Measurements from ENCODE around the gene ANK3.

Gene ANK3

GRCh38 chr10:60170250-60170649 lies 219.4 kb downstream of the ANK3 start:
- H3K4me1 ChIP-seq (ENCODE audit: low read length): no peaks in the 10 kb centered on the region
- no peaks in the 10 kb centered on the region for H3K79me2 ChIP-seq (ENCODE audit: low read length)
- TF ChIP-seq CTCF (IDR thresholded peaks at IDR 0.05; ENCODE audit: low read length) (no peak), EZH2 (optimal IDR thresholded peaks at IDR 0.05; ENCODE audit: low read depth, low read length) (no peak)
- no peak overlapping the region for H3K4me2 ChIP-seq (ENCODE audit: low read depth, low read length)
- no peaks in the 10 kb centered on the region for H3K9me3 ChIP-seq (replicated peaks; ENCODE audit: insufficient read depth, low read length)
- H3K4me3 ChIP-seq (ENCODE audit: low read length): no peak overlapping the region
- H4K20me1 ChIP-seq (ENCODE audit: insufficient read depth, low read length): no peaks in the 10 kb centered on the region
- no peak overlapping the region for H3K9ac ChIP-seq (ENCODE audit: low read length)
- H3K9me2 ChIP-seq (replicated peaks; ENCODE audit: insufficient read depth, low read length): no peaks in the 10 kb centered on the region
- DNase-seq: no peak
- no peak overlapping the region for H2AFZ ChIP-seq (ENCODE audit: low read length)
- no peaks in the 10 kb centered on the region for H3K27me3 ChIP-seq (replicated peaks; ENCODE audit: insufficient read depth, low read length)
- no peaks in the 10 kb centered on the region for H3F3A ChIP-seq (ENCODE audit: insufficient read depth, low read length)
- no peaks in the 10 kb centered on the region for H3K36me3 ChIP-seq (replicated peaks; ENCODE audit: insufficient read depth, low read length)
- no peak overlapping the region for H3K27ac ChIP-seq (ENCODE audit: low read length)

- no peak for DNase-seq
- TF ChIP-seq CTCF (IDR thresholded peaks at IDR 0.05; ENCODE audit: low read length) (no peak), EZH2phosphoT487 (IDR thresholded peaks at IDR 0.05; ENCODE audit: low read length) (no peak), EZH2 (optimal IDR thresholded peaks at IDR 0.05; ENCODE audit: low read depth, low read length) (no peak)
- Histone ChIP-seq H3K4me1 (ENCODE audit: low read length) (no peaks in the 10 kb centered on the region), H3K79me2 (ENCODE audit: low read length) (no peaks in the 10 kb centered on the region), H3K9me2 (replicated peaks; ENCODE audit: insufficient read depth, low read length) (no peaks in the 10 kb centered on the region), H3K9ac (ENCODE audit: low read length) (no peak overlapping the region), H3F3A (ENCODE audit: insufficient read depth, low read length) (no peaks in the 10 kb centered on the region), H3K4me3 (ENCODE audit: low read length) (no peak overlapping the region), H2AFZ (ENCODE audit: low read length) (no peak overlapping the region), H4K20me1 (ENCODE audit: insufficient read depth, low read length) (no peaks in the 10 kb centered on the region), H3K4me2 (ENCODE audit: low read depth, low read length) (no peak overlapping the region), H3K9me3 (replicated peaks; ENCODE audit: insufficient read depth, low read length) (no peaks in the 10 kb centered on the region), H3K36me3 (replicated peaks; ENCODE audit: insufficient read depth, low read length) (no peaks in the 10 kb centered on the region), H3K27me3 (replicated peaks; ENCODE audit: insufficient read depth, low read length) (no peaks in the 10 kb centered on the region), H3K27ac (ENCODE audit: low read length) (no peak overlapping the region)
Measured at GRCh38 chr10:60169111-60169510, 220.6 kb downstream of the ANK3 start.

- Histone ChIP-seq H3K36me3 (replicated peaks; ENCODE audit: insufficient read depth, low read length) (no peaks in the 10 kb centered on the region), H3K9me3 (replicated peaks; ENCODE audit: insufficient read depth, low read length) (no peaks in the 10 kb centered on the region), H3K79me2 (ENCODE audit: low read length) (no peaks in the 10 kb centered on the region), H3K9ac (ENCODE audit: low read length) (no peak overlapping the region), H3K27me3 (replicated peaks; ENCODE audit: insufficient read depth, low read length) (no peaks in the 10 kb centered on the region), H3K4me3 (ENCODE audit: low read length) (no peak overlapping the region), H4K20me1 (ENCODE audit: insufficient read depth, low read length) (no peaks in the 10 kb centered on the region), H3K4me2 (ENCODE audit: low read depth, low read length) (no peak overlapping the region; the same call in 1 of the 2 replicates), H3F3A (ENCODE audit: insufficient read depth, low read length) (no peaks in the 10 kb centered on the region), H3K27ac (ENCODE audit: low read length) (no peak overlapping the region), H2AFZ (ENCODE audit: low read length) (peak overlapping the region; percentile 20; the same call in 1 of the 2 replicates), H3K4me1 (ENCODE audit: low read length) (no peaks in the 10 kb centered on the region), H3K9me2 (replicated peaks; ENCODE audit: insufficient read depth, low read length) (no peaks in the 10 kb centered on the region)
- TF ChIP-seq EZH2phosphoT487 (IDR thresholded peaks at IDR 0.05; ENCODE audit: low read length): no peak
- TF ChIP-seq CTCF (IDR thresholded peaks at IDR 0.05; ENCODE audit: low read length): no peak
- TF ChIP-seq EZH2 (optimal IDR thresholded peaks at IDR 0.05; ENCODE audit: low read depth, low read length): no peak
- no peak for DNase-seq
Measured at GRCh38 chr10:60167050-60167449, 222.6 kb downstream of the ANK3 start.

Measured in MM.1S (cell line).